Spinal cord (tissue), 10 donors: Measurements from ENCODE around the gene GOLGA2. TPM values are rescaled to one million over a fixed set of nuclear protein-coding genes. Genes with fewer than 3 reads are reported as not detected.

ENCODE experiments used
- DNase-seq, 6 donors: peaks; one replicate each; pipeline versions ENCODE4 v3.0.0 to v3.0.0-alpha.2; 2013 to 2015; ENCODE audit warnings: low spot score in 6 of 6, low read depth in 4 of 6
- H3K27ac ChIP-seq: one replicate; pipeline ENCODE4 v1.5.1; 2013; ENCODE audit warnings: low read depth, low read length, control low read depth
- H3K27me3 ChIP-seq: one replicate; pipeline ENCODE4 v1.6.1; 2013; ENCODE audit warnings: low read length; ENCODE audit not compliant: control insufficient read depth, insufficient read depth
- H3K36me3 ChIP-seq: one replicate; pipeline ENCODE4 v1.6.1; 2013; ENCODE audit warnings: low read length; ENCODE audit not compliant: control insufficient read depth, insufficient read depth
- H3K4me1 ChIP-seq: one replicate; pipeline ENCODE4 v1.6.1; 2013; ENCODE audit warnings: low read length; ENCODE audit not compliant: control insufficient read depth, insufficient read depth
- H3K4me3 ChIP-seq: one replicate; pipeline ENCODE4 v1.5.1; 2013; ENCODE audit warnings: low read depth, low read length, control low read depth
- H3K9me3 ChIP-seq: one replicate; pipeline ENCODE4 v1.6.1; 2013; ENCODE audit warnings: low read length; ENCODE audit not compliant: control insufficient read depth, insufficient read depth
- WGBS: methylation state at CpG from one replicate; pipeline ENCODE4 v1.1.5; 2013; ENCODE audit warnings: missing lambda C conversion rate; ENCODE audit not compliant: insufficient coverage; 5-methylcytosine and 5-hydroxymethylcytosine counted together
- polyA plus RNA-seq, 2 donors: library from polyadenylated mRNA; unstranded; fragments of 120-200 nt; gene quantifications; one replicate each; pipeline ENCODE4 v1.2.1, GENCODE V29; 2013; ENCODE audit not compliant: insufficient read length in 2 of 2
- total RNA-seq, 2 donors: library from RNA; depleted of rRNA in 1 of 2; stranded (reverse); fragments of 120-200 nt in 1 of 2; fragments of >200 nt in 1 of 2; gene quantifications; one replicate each; pipeline versions ENCODE4 v1.2.3 to v1.2.4, GENCODE V29; 2013 to 2014
- donor health status: healthy.

Gene GOLGA2
- total and polyA plus RNA-seq, 4 donors, result 70.6 to 119 (median 86.0) TPM

- no peaks in the 10 kb centered on the region for H3K27me3 ChIP-seq
- peak overlapping the region; percentile 57 for H3K4me3 ChIP-seq
- WGBS, result 20% methylated on average over 1 of the region's 18 CpGs
- H3K9me3 ChIP-seq, result no peaks in the 10 kb centered on the region
- H3K27ac ChIP-seq, result peak overlapping the region; percentile 93
- peak in 3 of 6 donors; percentile 19 to 83 (median 45) for DNase-seq
- H3K36me3 ChIP-seq, result peaks cover 86% of the 10 kb centered on the region
- H3K4me1 ChIP-seq, result peaks cover 49% of the 10 kb centered on the region
Measured at GRCh38 chr9:128244837-128245231, 31.0 kb downstream of the GOLGA2 start.

DNA sequence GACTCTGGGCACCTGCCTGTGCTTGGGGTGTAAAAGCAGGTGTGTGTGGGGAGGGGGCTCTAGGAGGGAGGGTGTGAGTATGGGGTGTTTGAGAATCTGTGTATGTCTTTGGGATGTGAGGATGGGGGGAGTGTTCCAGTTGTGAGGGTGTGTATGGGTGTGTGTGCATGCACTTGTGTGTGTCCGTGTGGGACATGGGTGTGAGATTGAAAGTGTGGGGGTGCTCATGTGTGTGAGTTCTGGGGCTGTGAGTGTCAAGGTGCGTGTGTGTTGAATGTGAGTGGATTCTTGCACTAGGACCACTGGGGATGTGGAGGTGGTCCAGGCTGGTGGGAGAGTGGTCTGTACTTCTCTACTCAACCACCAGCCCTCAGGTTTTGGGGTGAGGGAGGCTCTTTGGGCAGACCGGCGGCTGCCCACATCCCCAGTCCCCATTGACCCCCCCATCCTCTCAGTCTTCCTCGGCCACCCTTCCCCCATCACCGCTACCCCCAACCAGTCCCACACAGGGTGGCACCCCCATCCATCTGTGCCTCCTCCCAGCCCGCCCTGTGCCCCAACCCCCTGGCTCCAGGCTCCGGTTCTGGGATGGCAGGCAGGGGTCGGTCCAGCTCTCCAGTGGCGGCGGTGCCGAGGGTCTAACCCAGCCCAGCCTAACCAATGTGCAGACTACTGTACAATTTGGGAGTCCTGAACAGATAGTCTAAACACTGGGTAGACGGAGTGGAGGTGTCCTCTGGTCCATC is 31.5 kb downstream of the GOLGA2 start:
- H3K27me3 ChIP-seq, result no peaks in the 10 kb centered on the region
- WGBS, result 63% methylated on average over 10 of the region's 13 CpGs
- H3K9me3 ChIP-seq, result no peaks in the 10 kb centered on the region
- peak overlapping the region; percentile 93 for H3K27ac ChIP-seq
- H3K4me3 ChIP-seq, result peak overlapping the region; percentile 57
- H3K36me3 ChIP-seq, result peaks cover 86% of the 10 kb centered on the region
- no peak for DNase-seq
- peaks cover 49% of the 10 kb centered on the region for H3K4me1 ChIP-seq

GRCh38 chr9:128243215-128244018 is 32.4 kb downstream of the GOLGA2 start:
- peaks cover 49% of the 10 kb centered on the region for H3K4me1 ChIP-seq
- H3K4me3 ChIP-seq, result no peak overlapping the region
- 63% methylated on average over 10 of the region's 13 CpGs for WGBS
- H3K27me3 ChIP-seq, result no peaks in the 10 kb centered on the region
- H3K36me3 ChIP-seq, result peaks cover 86% of the 10 kb centered on the region
- peak overlapping the region; percentile 93 for H3K27ac ChIP-seq
- H3K9me3 ChIP-seq, result no peaks in the 10 kb centered on the region
- peak in 1 of 6 donors; percentile 46 for DNase-seq

- no peaks in the 10 kb centered on the region for H3K9me3 ChIP-seq
- no peak overlapping the region for H3K4me3 ChIP-seq
- no peak overlapping the region for H3K27ac ChIP-seq
- H3K27me3 ChIP-seq, result no peaks in the 10 kb centered on the region
- no peak for DNase-seq
- peaks cover 49% of the 10 kb centered on the region for H3K4me1 ChIP-seq
- H3K36me3 ChIP-seq, result peaks cover 83% of the 10 kb centered on the region
- 78% methylated on average over 5 of the region's 7 CpGs for WGBS
Measured at GRCh38 chr9:128242828-128243214, 33.0 kb downstream of the GOLGA2 start.

DNA sequence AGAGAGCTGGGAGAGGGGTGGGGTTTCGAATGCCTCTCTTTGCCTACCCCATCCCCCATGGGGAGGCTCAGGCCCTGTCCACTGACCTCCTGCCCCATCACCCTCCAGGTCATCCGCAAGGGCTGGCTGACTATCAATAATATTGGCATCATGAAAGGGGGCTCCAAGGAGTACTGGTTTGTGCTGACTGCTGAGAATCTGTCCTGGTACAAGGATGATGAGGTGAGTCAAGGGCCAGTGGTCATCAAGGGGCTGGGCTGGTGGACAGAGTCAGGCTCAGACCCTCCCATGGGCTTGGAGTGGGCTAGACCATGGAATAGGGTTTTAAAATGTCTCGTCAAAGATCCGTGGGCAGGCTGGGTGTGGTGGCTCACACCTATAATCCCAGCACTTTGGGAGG is 33.7 kb downstream of the GOLGA2 start:
- Histone ChIP-seq H3K9me3 (no peaks in the 10 kb centered on the region), H3K36me3 (peaks cover 83% of the 10 kb centered on the region), H3K27me3 (no peaks in the 10 kb centered on the region), H3K27ac (no peak overlapping the region), H3K4me3 (no peak overlapping the region), H3K4me1 (peaks cover 47% of the 10 kb centered on the region)
- no peak for DNase-seq
- WGBS, result 76% methylated on average over 2 of the region's 4 CpGs

DNA sequence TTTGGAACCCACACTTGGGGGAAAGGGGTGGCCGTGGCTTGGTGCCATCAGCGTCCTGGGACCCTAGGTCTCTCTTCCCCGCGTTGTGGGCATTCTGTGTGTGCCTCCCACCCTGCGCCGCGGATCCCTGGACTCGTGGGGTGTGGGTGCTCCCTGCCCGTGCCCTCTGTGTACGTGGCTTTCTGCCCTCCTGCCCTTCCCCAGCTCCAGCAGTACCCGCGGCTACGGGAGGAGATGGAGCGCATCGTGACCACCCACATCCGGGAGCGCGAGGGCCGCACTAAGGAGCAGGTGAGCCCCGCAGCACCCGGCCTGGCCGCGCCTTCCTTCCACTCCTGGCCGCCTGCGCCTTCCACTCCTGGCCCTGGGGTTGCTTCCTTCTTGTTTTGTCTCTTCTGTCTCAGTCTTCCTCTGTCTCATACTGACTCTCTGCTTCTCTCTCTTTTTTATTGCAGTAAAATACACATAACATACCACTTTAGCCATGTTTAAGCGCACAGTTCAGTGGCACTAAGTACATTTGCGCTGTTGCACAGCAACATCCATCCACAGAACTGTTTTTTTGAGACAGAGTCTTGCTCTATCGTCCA is 41.9 kb downstream of the GOLGA2 start:
- Histone ChIP-seq H3K9me3 (no peaks in the 10 kb centered on the region), H3K4me1 (no peaks in the 10 kb centered on the region), H3K4me3 (no peak overlapping the region), H3K36me3 (peaks cover 63% of the 10 kb centered on the region), H3K27ac (no peak overlapping the region), H3K27me3 (no peaks in the 10 kb centered on the region)
- no peak for DNase-seq
- 93% methylated on average over 26 of the region's 28 CpGs for WGBS

GRCh38 chr9:128232528-128233428 is 43.0 kb downstream of the GOLGA2 start:
- DNase-seq, result no peak
- no peak overlapping the region for H3K27ac ChIP-seq
- 82% methylated on average over 19 of the region's 22 CpGs for WGBS

DNA sequence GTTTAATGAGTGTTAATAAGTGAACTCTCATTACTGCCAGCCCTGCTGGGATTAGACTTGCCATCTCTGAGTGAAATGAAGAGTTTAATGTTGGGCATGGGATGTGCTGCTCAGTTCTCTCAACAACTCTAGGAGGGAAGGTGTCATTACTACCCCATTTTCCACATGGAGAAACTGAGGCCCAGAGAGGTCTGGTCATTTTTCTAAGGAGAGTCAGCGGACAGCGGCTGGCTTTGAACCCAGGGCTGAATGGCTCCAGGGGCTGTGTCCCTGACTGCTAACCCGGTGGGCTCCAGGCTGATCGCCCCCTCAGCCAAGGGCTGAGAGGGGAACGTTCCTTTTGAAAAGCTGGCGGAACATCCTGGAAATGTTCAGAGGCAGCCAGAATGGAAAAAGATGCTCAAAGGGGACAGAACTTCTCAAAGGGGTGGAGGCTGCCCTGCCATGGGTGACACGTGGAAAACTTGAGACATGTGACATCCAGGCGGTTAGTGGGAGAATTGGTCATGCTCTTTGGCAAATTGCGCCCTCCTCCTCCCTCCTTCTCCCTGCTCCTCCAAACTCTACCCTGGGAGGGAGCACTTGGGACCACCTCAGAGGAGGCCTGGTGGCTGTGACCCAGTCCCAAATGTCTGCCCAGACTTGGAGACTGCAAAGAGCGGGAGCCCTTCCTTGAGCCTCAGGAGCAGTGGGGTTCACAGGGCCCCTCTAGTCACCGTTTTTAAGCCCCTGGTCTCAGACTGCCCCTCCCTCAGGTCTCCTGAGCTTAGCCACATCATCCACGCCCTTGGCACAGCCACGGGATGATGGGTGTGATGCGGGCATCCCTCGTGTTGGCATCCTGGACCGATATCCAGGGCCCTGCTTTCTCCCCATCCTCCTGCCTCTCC is 43.9 kb downstream of the GOLGA2 start:
- Histone ChIP-seq H3K36me3 (peaks cover 56% of the 10 kb centered on the region), H3K4me1 (no peaks in the 10 kb centered on the region), H3K9me3 (no peaks in the 10 kb centered on the region), H3K27ac (no peak overlapping the region), H3K4me3 (no peak overlapping the region), H3K27me3 (no peaks in the 10 kb centered on the region)
- no peak for DNase-seq
- WGBS, result 87% methylated on average over 14 of the region's 16 CpGs

More at GRCh38 chr9:128232528-128233428, 43.0 kb downstream of the GOLGA2 start:
- Histone ChIP-seq H3K27me3 (no peaks in the 10 kb centered on the region), H3K9me3 (no peaks in the 10 kb centered on the region), H3K4me1 (no peaks in the 10 kb centered on the region), H3K36me3 (peaks cover 64% of the 10 kb centered on the region), H3K4me3 (no peak overlapping the region)
